Measurements from ENCODE around the gene FMNL2. TPM values are rescaled to one million over a fixed set of nuclear protein-coding genes. Genes with fewer than 3 reads are reported as not detected.

The FMNL2 gene
- polyA plus RNA-seq, 3 donors = 0.28 to 3.2 (median 0.71) TPM

DNA sequence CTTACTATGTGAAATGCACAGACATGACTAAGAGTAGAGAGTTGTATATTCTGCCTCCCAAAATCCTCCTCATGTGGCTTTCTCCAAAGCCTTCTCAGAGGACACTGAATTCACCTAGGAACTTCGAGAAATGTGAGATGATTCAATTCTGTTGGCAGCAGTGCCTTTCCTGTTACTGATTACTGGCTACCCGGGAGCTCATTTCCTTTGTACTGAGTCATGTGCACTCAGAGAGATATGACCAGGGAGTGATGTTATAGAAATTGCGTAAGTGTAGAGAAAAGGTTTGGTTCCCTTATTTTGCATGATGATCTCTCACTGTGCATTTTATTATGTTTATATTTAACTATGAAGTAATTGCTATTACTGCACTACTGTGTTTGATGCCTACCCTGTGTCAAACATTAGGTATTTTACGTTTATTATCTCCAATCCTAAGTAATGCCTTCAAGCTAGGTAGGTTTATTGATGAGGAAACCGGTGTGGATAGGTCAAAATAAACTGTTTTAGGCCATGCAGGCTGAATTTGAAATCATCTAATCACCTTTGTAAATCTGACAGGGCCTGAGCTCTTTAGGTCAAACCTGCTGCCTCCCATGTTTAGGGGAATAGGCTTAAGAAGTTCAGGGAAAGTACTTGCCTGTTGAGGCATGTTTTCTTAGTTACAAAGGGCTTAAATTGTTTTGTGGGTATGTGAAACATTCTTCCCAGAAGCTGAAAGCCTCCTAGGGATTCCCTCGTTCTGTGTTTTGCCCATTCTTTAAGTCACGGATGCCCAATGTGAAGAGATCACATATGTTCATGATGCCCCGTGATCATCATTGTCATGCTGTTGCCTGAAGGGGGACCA lies 86.8 kb downstream of the FMNL2 start:
- Mint-ChIP-seq H3K36me3 (no peaks in the 10 kb centered on the region), H3K4me1 (peaks cover 53% of the 10 kb centered on the region), H3K4me3 (peak overlapping the region; percentile 37 to 84), H3K27me3 (ENCODE audit: low read depth in 3 of 3) (no peaks in the 10 kb centered on the region), H3K27ac (peak overlapping the region; percentile 96 to 99 (median 97)), H3K9me3 (peaks cover 0 to 3% (median 0%) of the 10 kb centered on the region in 7 donors)
- Histone ChIP-seq H3K9me3 (replicated peaks in 1 of 2; ENCODE audit: control insufficient read depth in 1 of 2, insufficient read depth in 1 of 2, low read length in 2 of 2) (no peaks in the 10 kb centered on the region), H3K27ac (ENCODE audit: low read depth in 1 of 2, low read length in 2 of 2) (peak overlapping the region; percentile 64 to 94), H3K79me2 (ENCODE audit: insufficient read depth, low read length) (no peaks in the 10 kb centered on the region), H2AFZ (ENCODE audit: insufficient read depth, low read depth, low read length, poor library complexity, severe bottlenecking) (no peak overlapping the region), H3K4me2 (replicated peaks; ENCODE audit: extremely low read depth, low read length, poor library complexity, severe bottlenecking) (peak overlapping the region; percentile 57), H4K20me1 (ENCODE audit: insufficient read depth, low read length) (no peaks in the 10 kb centered on the region), H3K9ac (ENCODE audit: insufficient read depth, low read length, poor library complexity, severe bottlenecking) (peak overlapping the region; percentile 57), H3K4me1 (ENCODE audit: control insufficient read depth in 1 of 2, insufficient read depth in 2 of 2, low read length in 2 of 2) (peaks cover 51 to 56% of the 10 kb centered on the region in 2 donors), H3K4me3 (replicated peaks in 1 of 3; ENCODE audit: low read depth in 2 of 3, low read length in 3 of 3) (peak overlapping the region in 2 of 3 experiments; percentile 16 to 57), H3K27me3 (ENCODE audit: control insufficient read depth in 2 of 2, insufficient read depth in 2 of 2, low read length in 2 of 2) (no peaks in the 10 kb centered on the region), H3K36me3 (replicated peaks in 1 of 2; ENCODE audit: control insufficient read depth in 1 of 2, insufficient read depth in 2 of 2, low read length in 2 of 2) (no peaks in the 10 kb centered on the region)
- intact Hi-C loops (cut with micrococcal nuclease) = loop anchor here in 1 of 2 donors (5.0 kb wide), 1 partner anchor 244 kb away; the partner anchor contains the start of gene STAM2
- WGBS (ENCODE audit: insufficient coverage) = 88% methylated on average over 3 of the region's 8 CpGs
- peak; percentile 90 to 98 (median 97) for DNase-seq
- TF ChIP-seq, protein P1, sequence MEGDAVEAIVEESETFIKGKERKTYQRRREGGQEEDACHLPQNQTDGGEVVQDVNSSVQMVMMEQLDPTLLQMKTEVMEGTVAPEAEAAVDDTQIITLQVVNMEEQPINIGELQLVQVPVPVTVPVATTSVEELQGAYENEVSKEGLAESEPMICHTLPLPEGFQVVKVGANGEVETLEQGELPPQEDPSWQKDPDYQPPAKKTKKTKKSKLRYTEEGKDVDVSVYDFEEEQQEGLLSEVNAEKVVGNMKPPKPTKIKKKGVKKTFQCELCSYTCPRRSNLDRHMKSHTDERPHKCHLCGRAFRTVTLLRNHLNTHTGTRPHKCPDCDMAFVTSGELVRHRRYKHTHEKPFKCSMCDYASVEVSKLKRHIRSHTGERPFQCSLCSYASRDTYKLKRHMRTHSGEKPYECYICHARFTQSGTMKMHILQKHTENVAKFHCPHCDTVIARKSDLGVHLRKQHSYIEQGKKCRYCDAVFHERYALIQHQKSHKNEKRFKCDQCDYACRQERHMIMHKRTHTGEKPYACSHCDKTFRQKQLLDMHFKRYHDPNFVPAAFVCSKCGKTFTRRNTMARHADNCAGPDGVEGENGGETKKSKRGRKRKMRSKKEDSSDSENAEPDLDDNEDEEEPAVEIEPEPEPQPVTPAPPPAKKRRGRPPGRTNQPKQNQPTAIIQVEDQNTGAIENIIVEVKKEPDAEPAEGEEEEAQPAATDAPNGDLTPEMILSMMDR (IDR thresholded peaks at IDR 0.05) = no peak

DNA sequence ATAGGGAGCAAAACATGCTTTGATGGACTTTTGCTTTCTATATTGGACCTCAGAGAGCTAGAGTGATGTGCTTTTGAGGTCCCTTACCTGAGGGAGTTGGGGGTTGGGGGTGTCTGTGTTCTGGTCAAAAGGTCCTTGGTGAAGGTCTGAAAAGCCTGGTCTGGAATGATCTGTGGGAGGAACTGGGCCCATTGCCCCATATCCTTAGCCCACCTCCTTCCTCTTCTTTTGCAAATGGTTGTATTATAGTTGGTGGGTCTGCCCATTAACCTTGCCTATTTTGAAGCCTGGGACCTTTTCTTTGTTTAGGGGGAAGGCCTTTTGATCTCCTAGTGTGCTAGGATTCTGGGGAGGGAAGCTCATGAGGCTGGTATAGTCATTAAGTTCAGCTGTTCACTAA lies 88.7 kb downstream of the FMNL2 start:
- H3K9me3 Mint-ChIP-seq = peaks cover 0 to 3% (median 0%) of the 10 kb centered on the region in 7 donors
- no peak overlapping the region for H3K9ac ChIP-seq (ENCODE audit: insufficient read depth, low read length, poor library complexity, severe bottlenecking)
- H3K27ac Mint-ChIP-seq = peak overlapping the region in 6 of 7 donors; percentile 50 to 78 (median 64)
- no peak overlapping the region for H3K4me2 ChIP-seq (replicated peaks; ENCODE audit: extremely low read depth, low read length, poor library complexity, severe bottlenecking)
- peaks cover 43 to 46% of the 10 kb centered on the region in 2 donors for H3K4me1 ChIP-seq (ENCODE audit: control insufficient read depth in 1 of 2, insufficient read depth in 2 of 2, low read length in 2 of 2)
- H3K4me1 Mint-ChIP-seq = peaks cover 40% of the 10 kb centered on the region
- H3K36me3 ChIP-seq (replicated peaks in 1 of 2; ENCODE audit: control insufficient read depth in 1 of 2, insufficient read depth in 2 of 2, low read length in 2 of 2) = no peaks in the 10 kb centered on the region
- no peaks in the 10 kb centered on the region for H3K36me3 Mint-ChIP-seq
- no peaks in the 10 kb centered on the region for H3K9me3 ChIP-seq (replicated peaks in 1 of 2; ENCODE audit: control insufficient read depth in 1 of 2, insufficient read depth in 1 of 2, low read length in 2 of 2)
- H3K4me3 Mint-ChIP-seq = no peak overlapping the region
- H4K20me1 ChIP-seq (ENCODE audit: insufficient read depth, low read length) = no peaks in the 10 kb centered on the region
- peak overlapping the region in 1 of 2 donors; percentile 29 for H3K27ac ChIP-seq (ENCODE audit: low read depth in 1 of 2, low read length in 2 of 2)
- intact Hi-C loops (cut with micrococcal nuclease) = loop anchor here in 1 of 2 donors (5.0 kb wide), 1 partner anchor 246 kb away; the partner anchor contains the start of gene STAM2
- TF ChIP-seq, protein P1 (IDR thresholded peaks at IDR 0.05) = no peak
- peak overlapping the region; percentile 58 for H2AFZ ChIP-seq (ENCODE audit: insufficient read depth, low read depth, low read length, poor library complexity, severe bottlenecking)
- DNase-seq = no peak
- no peak overlapping the region for H3K4me3 ChIP-seq (replicated peaks in 1 of 3; ENCODE audit: low read depth in 2 of 3, low read length in 3 of 3)
- H3K79me2 ChIP-seq (ENCODE audit: insufficient read depth, low read length) = no peaks in the 10 kb centered on the region
- H3K27me3 Mint-ChIP-seq (ENCODE audit: low read depth in 3 of 3) = peaks cover 0 to under 1% (median 0%) of the 10 kb centered on the region in 3 donors
- no peaks in the 10 kb centered on the region for H3K27me3 ChIP-seq (ENCODE audit: control insufficient read depth in 2 of 2, insufficient read depth in 2 of 2, low read length in 2 of 2)
